ENCODE measurements around the gene SHTN1.

GRCh38 chr10:116925056-116925455 lies 79.9 kb downstream of the SHTN1 start:
- TF ChIP-seq, protein P1, sequence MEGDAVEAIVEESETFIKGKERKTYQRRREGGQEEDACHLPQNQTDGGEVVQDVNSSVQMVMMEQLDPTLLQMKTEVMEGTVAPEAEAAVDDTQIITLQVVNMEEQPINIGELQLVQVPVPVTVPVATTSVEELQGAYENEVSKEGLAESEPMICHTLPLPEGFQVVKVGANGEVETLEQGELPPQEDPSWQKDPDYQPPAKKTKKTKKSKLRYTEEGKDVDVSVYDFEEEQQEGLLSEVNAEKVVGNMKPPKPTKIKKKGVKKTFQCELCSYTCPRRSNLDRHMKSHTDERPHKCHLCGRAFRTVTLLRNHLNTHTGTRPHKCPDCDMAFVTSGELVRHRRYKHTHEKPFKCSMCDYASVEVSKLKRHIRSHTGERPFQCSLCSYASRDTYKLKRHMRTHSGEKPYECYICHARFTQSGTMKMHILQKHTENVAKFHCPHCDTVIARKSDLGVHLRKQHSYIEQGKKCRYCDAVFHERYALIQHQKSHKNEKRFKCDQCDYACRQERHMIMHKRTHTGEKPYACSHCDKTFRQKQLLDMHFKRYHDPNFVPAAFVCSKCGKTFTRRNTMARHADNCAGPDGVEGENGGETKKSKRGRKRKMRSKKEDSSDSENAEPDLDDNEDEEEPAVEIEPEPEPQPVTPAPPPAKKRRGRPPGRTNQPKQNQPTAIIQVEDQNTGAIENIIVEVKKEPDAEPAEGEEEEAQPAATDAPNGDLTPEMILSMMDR (IDR thresholded peaks at IDR 0.05): no peak
- no peak for TF ChIP-seq EP300 (IDR thresholded peaks at IDR 0.05)
